ENCODE results near the gene CCDC91.

DNA sequence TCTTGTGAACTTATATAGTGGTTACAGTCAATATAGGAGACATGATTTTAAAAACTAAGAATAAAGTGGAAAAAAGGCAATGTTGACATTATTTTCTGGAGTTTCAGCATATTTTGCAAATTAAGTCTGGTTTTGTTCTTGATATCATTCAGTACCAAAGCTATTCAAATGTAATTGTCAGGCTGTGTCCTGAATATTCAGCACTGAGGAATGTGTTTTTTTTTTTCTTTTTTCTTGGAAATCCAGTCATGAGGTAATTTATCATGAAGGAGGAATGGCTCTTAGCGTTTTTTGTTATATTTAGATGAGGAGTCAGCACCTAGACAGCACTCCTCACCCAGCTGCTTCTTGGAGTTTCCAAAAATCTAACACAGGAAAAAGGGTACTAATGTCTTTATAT is 225.5 kb downstream of the CCDC91 start:
- TF ChIP-seq EZH2 (IDR thresholded peaks at IDR 0.05) (no peak), POLR2AphosphoS5 (IDR thresholded peaks at IDR 0.05; ENCODE audit: borderline replicate concordance, low read depth, low read length) (no peak), FOXP2 (optimal IDR thresholded peaks at IDR 0.05; ENCODE audit: control extremely low read depth, extremely low read length, insufficient read depth) (no peak)
